Activated CD8-positive, alpha-beta T cell treated with anti-CD3 and anti-CD28 coated beads for 36 hours (primary cell): ENCODE measurements around the gene KRT8. TPM values are rescaled to one million over a fixed set of nuclear protein-coding genes. Genes with fewer than 3 reads are reported as not detected.
A peak's percentile ranks its signal among the peaks of the same experiment; 100 is the strongest.

Experiments used
- ATAC-seq: fragments of 200-7000 bp; cut with Tn5 transposase; one replicate; pipeline ENCODE4 v1.10.0; 2021; ENCODE audit warnings: mild to moderate bottlenecking, moderate library complexity
- CTCF ChIA-PET: fragments of 350-600 bp; sonication (Branson Sonifier 250); formaldehyde crosslinking; loops from one replicate; lab custom pipeline; 2021; ENCODE audit warnings: antibody characterized with exemption; lab: Charles Lee
- POLR2A ChIA-PET: fragments of 350-600 bp; sonication (Branson Sonifier 250); formaldehyde crosslinking; loops from one replicate; lab custom pipeline; 2021; ENCODE audit warnings: antibody characterized with exemption; lab: Charles Lee
- DNase-seq: peaks from one replicate; pipeline ENCODE4 v3.0.0-alpha.2; 2020
- H3K27ac Mint-ChIP-seq: one replicate; pipeline ENCODE4 v1.8.0; 2021; ENCODE audit warnings: mild to moderate bottlenecking, mixed read lengths
- H3K27me3 Mint-ChIP-seq: one replicate; pipeline ENCODE4 v1.8.0; 2021; ENCODE audit warnings: mixed read lengths
- H3K36me3 Mint-ChIP-seq: one replicate; pipeline ENCODE4 v1.8.0; 2021; ENCODE audit warnings: low read depth, mixed read lengths
- H3K4me1 Mint-ChIP-seq: one replicate; pipeline ENCODE4 v1.8.0; 2021; ENCODE audit warnings: low read depth, mixed read lengths
- H3K4me3 Mint-ChIP-seq: one replicate; pipeline ENCODE4 v1.8.0; 2021; ENCODE audit warnings: mild to moderate bottlenecking, moderate library complexity, mixed read lengths
- H3K9me3 Mint-ChIP-seq: one replicate; pipeline ENCODE4 v1.8.0; 2021; ENCODE audit warnings: mixed read lengths
- CTCF ChIP-seq: fragments of 200-600 bp; IDR thresholded peaks from one replicate; pipeline ENCODE4 v1.8.0; 2022; ENCODE audit warnings: antibody characterized with exemption, mild to moderate bottlenecking
- intact Hi-C: fragments of 100-400 bp; cut with micrococcal nuclease; formaldehyde crosslinking; loops from one replicate; pipeline ENCODE4 v1.10.0; 2022
- total RNA-seq, 2 experiments: library from RNA; stranded (reverse); gene quantifications; one replicate each; pipeline ENCODE4 v1.2.3, GENCODE V29; 2021

The KRT8 gene
- total RNA-seq, 2 experiments from 2014 or later, result 0.29 to 0.40 TPM

- ChIA-PET POLR2A (no interaction called here), CTCF (interaction anchor here (1.4 to 6.2 kb wide), 2 partner anchors 18 to 23 kb away, joined by 5 to 41 read pairs; no protein-coding TSS in a partner anchor)
- DNase-seq, result peak; percentile 76
- Mint-ChIP-seq H3K4me1 (peaks cover 4% of the 10 kb centered on the region), H3K9me3 (no peaks in the 10 kb centered on the region), H3K4me3 (peak overlapping the region; percentile 41), H3K36me3 (no peaks in the 10 kb centered on the region), H3K27me3 (no peaks in the 10 kb centered on the region), H3K27ac (no peak overlapping the region)
- TF ChIP-seq CTCF, result no peak
- intact Hi-C loops, result no loop called here
- peak; percentile 90 for ATAC-seq
Measured at GRCh38 chr12:52903285-52903854, 1.5 kb downstream of the KRT8 start.

- Mint-ChIP-seq H3K4me3 (no peak overlapping the region), H3K9me3 (no peaks in the 10 kb centered on the region), H3K36me3 (no peaks in the 10 kb centered on the region), H3K4me1 (peaks cover 4% of the 10 kb centered on the region), H3K27ac (no peak overlapping the region), H3K27me3 (no peaks in the 10 kb centered on the region)
- no peak for DNase-seq
- TF ChIP-seq CTCF, result no peak
- ChIA-PET CTCF (interaction anchor here (1.0 to 6.2 kb wide), 2 partner anchors 17 to 79 kb away, joined by 11 to 41 read pairs; no protein-coding TSS in a partner anchor), POLR2A (no interaction called here)
- intact Hi-C loops, result no loop called here
- ATAC-seq, result no peak
Measured at GRCh38 chr12:52901715-52902541, 2.9 kb downstream of the KRT8 start.

- Mint-ChIP-seq H3K27me3 (no peaks in the 10 kb centered on the region), H3K4me3 (no peak overlapping the region), H3K27ac (no peak overlapping the region), H3K9me3 (no peaks in the 10 kb centered on the region), H3K36me3 (no peaks in the 10 kb centered on the region), H3K4me1 (peaks cover 4% of the 10 kb centered on the region)
- ChIA-PET POLR2A (no interaction called here), CTCF (interaction anchor here (2.8 to 6.2 kb wide), 2 partner anchors 16 kb away, joined by 17 to 41 read pairs; no protein-coding TSS in a partner anchor)
- intact Hi-C loops, result no loop called here
- ATAC-seq (no peak), DNase-seq (no peak)
- no peak for TF ChIP-seq CTCF
Measured at GRCh38 chr12:52900896-52901714, 3.8 kb downstream of the KRT8 start.

GRCh38 chr12:52900166-52900895 lies 4.5 kb downstream of the KRT8 start:
- Mint-ChIP-seq H3K4me3 (no peak overlapping the region), H3K27me3 (no peaks in the 10 kb centered on the region), H3K4me1 (peaks cover 4% of the 10 kb centered on the region), H3K27ac (no peak overlapping the region), H3K9me3 (no peaks in the 10 kb centered on the region), H3K36me3 (no peaks in the 10 kb centered on the region)
- ATAC-seq, result no peak
- DNase-seq, result no peak
- intact Hi-C loops, result no loop called here
- ChIA-PET POLR2A (no interaction called here), CTCF (interaction anchor here (2.8 to 5.5 kb wide), 2 partner anchors 16 to 21 kb away, joined by 17 to 26 read pairs; no protein-coding TSS in a partner anchor)
- no peak for TF ChIP-seq CTCF
